Astrocyte of the hippocampus (primary cell): ENCODE results near the gene SLC38A3.

Experiments
- DNase-seq: peaks from one replicate; pipeline ENCODE4 v3.0.0; 2011; ENCODE audit warnings: low read depth, low spot score

Gene SLC38A3

DNA sequence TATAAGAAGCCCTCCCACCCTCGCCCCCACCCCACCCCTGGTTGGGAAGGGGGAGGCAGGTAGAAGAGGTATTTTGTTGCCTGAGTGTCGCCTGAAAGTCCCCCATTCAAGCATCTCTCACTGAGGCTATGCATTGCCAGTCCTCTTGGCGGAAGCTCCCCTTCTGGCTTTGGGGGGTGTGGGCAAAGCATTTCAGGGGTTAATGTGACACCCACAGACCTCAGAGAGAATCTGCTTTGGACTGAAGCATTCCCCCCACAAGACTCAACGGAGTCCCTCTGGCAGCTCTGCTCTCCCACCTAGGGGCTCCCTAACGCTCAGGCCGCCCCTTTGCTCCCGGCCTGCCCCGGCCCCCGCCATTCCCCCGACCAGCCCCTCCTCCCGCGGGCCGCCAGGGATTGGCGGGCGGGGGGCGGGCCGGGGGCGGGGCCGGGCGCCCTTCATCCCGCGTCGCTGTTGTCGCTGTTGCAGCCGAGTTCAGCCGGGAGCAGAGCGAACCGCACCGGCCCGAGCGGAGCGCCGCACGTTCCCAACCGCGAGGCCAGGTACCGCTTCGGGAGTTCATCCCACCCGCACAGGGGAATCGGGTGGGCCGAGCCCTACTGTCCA, at the start of gene SLC38A3:
Gene SLC38A3, plus strand, starts transcription at position 468 of the 609 bp plus-strand sequence. CDS start 8,929 bp downstream, outside the sequence.
- peak; percentile 53 for DNase-seq

GRCh38 chr3:50155491-50155878, 49.6 kb upstream of the SLC38A3 start:
- no peak for DNase-seq

- DNase-seq, result peak; percentile 62
Observed at GRCh38 chr3:50155891-50156290, 49.2 kb upstream of the SLC38A3 start.

DNA sequence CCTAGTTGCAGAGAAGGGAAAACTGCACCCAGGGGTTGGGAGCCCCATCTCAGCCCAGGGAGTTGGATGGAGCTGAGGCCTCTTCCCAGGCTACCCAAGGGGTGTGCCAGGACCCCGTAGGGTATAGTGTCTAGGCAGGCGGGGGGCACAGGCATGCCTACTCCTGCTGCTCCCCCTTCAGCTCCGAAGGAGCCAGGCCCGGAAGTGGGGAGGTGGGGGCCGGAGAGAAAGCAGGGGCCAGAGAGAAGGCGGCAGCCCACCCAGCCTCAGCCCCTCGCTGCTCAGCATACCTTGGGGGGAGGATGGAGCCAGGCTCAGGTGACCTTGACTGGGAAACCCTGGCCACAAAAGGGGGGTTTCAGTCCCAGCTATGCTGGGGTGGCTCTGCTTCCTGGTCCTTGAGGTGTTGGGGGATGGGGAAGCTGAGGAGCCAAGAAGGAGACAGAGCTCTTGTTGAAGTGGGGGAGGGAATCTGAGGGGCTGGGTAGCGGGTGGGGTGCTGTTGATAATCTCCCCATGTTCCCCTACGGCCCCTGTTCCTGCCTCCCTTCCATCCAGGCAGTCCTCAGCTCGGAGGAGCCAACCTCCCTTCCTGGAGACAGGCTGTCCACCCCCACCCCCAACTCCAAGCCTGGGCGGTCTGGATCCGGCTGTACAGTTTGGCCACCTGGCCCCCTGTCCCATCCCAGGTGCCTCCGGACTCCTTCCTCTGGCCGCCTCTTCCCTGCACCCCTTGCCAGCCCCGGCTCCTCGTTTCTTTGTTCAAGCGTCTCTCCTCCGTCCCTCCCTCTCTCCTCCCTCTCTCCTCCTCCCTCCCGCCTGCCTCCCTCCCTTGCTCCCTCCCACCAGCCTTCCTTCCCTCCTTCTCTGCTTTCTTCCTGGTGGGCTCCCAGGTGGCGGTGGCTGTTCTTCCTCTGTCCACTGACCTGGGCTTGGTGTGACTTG, 48.2 kb upstream of the SLC38A3 start:
- DNase-seq, result peak; percentile 64

GRCh38 chr3:50157827-50158529, 47.1 kb upstream of the SLC38A3 start:
- peak; percentile 55 for DNase-seq

DNA sequence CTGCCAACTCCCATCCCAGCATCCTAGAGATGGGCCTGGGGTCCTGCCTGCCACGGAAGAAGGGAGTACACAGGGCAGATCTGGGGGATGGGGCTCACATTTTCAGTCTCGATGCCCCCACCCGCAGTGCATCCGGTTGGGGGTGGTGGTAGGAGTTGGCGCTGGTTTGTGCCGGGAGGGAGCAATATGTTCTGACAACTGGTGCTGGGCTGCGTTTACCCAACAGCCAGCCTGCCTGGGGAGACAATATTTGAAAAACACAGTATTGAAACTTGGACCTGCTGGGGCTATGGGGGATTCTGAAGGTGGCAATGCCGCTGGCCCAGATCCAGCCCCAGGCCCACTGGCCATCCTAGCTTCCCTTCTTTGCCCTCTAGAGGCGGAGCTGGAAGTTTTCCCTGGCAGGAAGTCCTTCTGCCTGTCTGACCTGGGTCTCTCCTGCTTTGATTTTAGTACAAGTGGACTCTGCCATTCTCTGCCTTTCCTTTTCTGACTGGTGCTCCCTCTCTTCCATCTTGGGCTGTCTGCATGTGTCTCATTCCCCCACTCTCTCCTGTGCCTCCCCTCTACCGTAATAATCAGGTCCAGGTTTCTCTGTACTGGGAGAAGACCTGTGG, 46.4 kb upstream of the SLC38A3 start:
- no peak for DNase-seq

DNA sequence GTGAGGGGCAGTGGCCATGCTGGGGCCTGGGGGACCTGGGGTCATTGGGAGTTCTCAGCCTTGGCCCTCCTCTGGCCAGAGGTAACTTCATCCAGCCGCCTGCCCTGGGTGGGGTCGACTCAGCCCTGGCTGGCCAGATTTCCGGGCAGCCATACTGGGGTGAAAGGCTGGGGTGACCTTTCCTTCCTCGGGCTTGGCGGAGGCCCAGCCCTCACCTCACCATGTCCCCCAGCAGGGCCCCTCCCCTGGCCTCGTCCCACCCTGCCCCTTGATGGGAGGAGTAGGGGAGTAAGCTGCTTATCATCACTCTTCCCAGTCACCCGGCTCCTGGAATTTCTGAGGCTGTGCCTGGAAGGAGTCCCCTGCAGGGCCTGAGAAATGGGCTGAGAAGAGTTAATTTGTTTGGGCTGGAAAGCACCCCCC, 44.5 kb upstream of the SLC38A3 start:
- no peak for DNase-seq

- DNase-seq, result no peak
Observed at GRCh38 chr3:50161320-50161719, 43.8 kb upstream of the SLC38A3 start.

GRCh38 chr3:50162034-50162883, 42.8 kb upstream of the SLC38A3 start:
- no peak for DNase-seq

- peak; percentile 96 for DNase-seq
Observed at GRCh38 chr3:50163572-50164455, 41.3 kb upstream of the SLC38A3 start.

GRCh38 chr3:50164481-50164880, 40.6 kb upstream of the SLC38A3 start:
- no peak for DNase-seq

DNA sequence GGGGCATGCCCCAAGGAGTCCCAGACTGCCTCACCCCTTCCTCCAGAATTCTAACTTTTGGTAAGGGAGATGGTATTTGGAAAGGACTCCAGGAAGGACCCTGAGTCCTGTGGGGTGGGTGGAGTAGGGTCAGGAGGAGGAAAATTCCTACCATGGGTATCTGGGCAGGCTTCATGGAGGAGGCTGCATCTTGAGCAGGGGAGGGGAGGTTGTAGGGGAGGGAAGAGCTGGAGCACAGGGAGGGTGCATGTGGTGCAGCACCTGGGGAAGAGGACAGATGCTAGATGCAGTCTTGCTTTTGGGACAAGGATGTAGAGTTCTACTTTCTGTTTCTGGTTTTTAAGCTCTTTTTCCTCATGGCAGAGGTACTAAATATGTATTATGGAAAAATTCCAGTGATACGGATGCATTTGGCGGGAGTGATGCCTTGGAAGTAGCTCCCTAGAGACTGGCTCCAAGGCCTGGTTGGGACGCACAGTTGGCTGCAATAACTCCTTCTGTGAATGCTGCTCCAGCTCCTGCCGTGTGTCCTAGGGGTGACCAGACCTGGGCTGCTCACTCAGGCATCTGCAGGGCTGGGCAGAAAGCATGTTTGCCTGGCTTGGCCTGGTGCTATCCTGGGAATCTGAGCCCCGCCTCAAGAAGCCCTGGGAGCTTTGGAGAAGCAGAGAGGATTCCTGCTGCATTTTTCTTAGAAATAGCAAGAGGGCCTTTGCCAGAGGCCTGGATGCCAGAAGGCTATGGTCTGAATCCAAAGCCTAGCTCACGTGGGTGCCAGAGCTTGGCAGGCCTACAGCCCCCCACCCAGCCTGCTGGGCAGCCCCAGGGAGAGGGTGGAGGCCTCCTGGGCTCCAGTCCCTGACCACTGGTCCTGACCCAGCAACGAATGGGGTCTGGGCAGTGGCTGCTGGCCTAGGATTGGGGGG, 39.8 kb upstream of the SLC38A3 start:
- peak; percentile 89 for DNase-seq

- peak; percentile 53 for DNase-seq
Observed at GRCh38 chr3:50165910-50166538, 39.0 kb upstream of the SLC38A3 start.

DNA sequence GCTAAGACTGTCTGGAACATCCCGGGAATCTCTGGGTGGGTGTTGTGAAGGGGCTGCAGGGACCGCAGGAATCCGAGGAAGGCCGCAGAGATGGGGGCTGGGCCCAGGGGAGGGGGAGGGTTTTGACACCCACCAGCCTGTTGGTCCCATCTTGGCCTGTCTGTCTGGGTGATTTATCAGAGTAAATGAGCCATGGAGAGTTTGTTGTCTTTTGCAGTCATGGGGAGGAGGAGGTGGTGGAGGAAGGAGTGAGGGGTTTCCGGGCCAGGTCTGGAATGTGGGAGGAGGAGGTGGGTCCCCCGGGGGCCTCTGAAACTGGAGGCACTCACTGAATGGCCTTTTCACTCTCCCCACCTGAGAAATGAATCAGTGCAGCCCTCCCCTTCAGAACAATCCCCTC, 38.5 kb upstream of the SLC38A3 start:
- DNase-seq, result peak; percentile 64

GRCh38 chr3:50167069-50167840, 37.8 kb upstream of the SLC38A3 start:
- DNase-seq, result peak; percentile 48

DNA sequence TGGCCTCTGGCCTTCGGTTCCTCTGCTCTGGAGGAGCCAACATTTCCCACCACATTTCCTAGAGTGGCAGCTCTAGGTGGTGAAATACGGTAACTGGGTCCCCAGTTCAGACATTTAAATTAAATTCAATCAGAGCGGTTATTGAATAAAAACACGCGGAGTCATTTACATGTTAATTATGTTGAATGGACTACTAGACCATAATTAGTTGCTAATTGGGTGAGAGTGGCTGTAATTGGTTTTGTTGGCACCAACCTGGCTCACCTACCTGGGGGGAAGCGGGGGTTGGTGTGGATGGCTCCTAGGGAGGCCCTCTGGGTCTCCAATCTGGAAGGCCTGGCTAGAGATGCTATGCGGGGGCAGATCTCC, 37.2 kb upstream of the SLC38A3 start:
- DNase-seq, result no peak

GRCh38 chr3:50168388-50168787, 36.7 kb upstream of the SLC38A3 start:
- peak; percentile 42 for DNase-seq

- DNase-seq, result no peak
Observed at GRCh38 chr3:50168791-50169190, 36.3 kb upstream of the SLC38A3 start.
